Liver (tissue), 9 donors: Measurements from ENCODE around the gene RNFT2. TPM values are rescaled to one million over a fixed set of nuclear protein-coding genes. Genes with fewer than 3 reads are reported as not detected.

Source experiments
- DNase-seq: peaks from one replicate; pipeline ENCODE4 v3.0.0-alpha.2; 2017; ENCODE audit warnings: low spot score
- H3K27ac ChIP-seq, 2 donors: one replicate each; pipeline ENCODE4 v1.7.0; 2013; ENCODE audit warnings: inconsistent platforms in 2 of 2, low read length in 2 of 2, control low read depth in 1 of 2, low read depth in 1 of 2, mild to moderate bottlenecking in 1 of 2
- H3K27me3 ChIP-seq, 4 donors: one replicate each; pipeline versions ENCODE4 v1.6.1 to v1.7.0; 2013; ENCODE audit warnings: low read length in 3 of 4, inconsistent platforms in 1 of 4, mild to moderate bottlenecking in 1 of 4, moderate library complexity in 1 of 4; ENCODE audit not compliant: control insufficient read depth in 4 of 4, insufficient read depth in 4 of 4
- H3K36me3 ChIP-seq, 4 donors: one replicate each; pipeline versions ENCODE4 v1.6.1 to v1.7.0; 2013; ENCODE audit warnings: low read length in 3 of 4, mild to moderate bottlenecking in 3 of 4, low read depth in 1 of 4, moderate library complexity in 1 of 4; ENCODE audit not compliant: control insufficient read depth in 4 of 4, insufficient read depth in 3 of 4
- H3K4me1 ChIP-seq, 4 donors: one replicate each; pipeline versions ENCODE4 v1.6.1 to v1.7.0; 2013; ENCODE audit warnings: low read length in 3 of 4, mild to moderate bottlenecking in 3 of 4, moderate library complexity in 1 of 4; ENCODE audit not compliant: control insufficient read depth in 4 of 4, insufficient read depth in 4 of 4
- H3K4me3 ChIP-seq, 3 donors: one replicate each; pipeline versions ENCODE4 v1.6.1 to v1.7.0; 2013; ENCODE audit warnings: low read length in 3 of 3, control low read depth in 1 of 3, low read depth in 1 of 3, mild to moderate bottlenecking in 1 of 3
- H3K9ac ChIP-seq, 2 donors: one replicate each; pipeline ENCODE4 v1.7.0; 2013; ENCODE audit warnings: low read length in 2 of 2, mild to moderate bottlenecking in 2 of 2, moderate library complexity in 2 of 2, control low read depth in 1 of 2, low read depth in 1 of 2
- H3K9me3 ChIP-seq, 4 donors: one replicate each; pipeline versions ENCODE4 v1.6.1 to v1.7.0; 2013; ENCODE audit warnings: low read length in 3 of 4; ENCODE audit not compliant: control insufficient read depth in 4 of 4
- EGR1 ChIP-seq, 2 donors: IDR thresholded peaks; 2 replicates each; pipeline ENCODE4 v1.6.1; 2016 to 2018; ENCODE audit warnings: antibody characterized with exemption in 2 of 2, low read depth in 2 of 2
- FOXA1 ChIP-seq: IDR thresholded peaks from 2 replicates; pipeline ENCODE4 v1.6.1; 2016; ENCODE audit warnings: antibody characterized with exemption
- FOXA2 ChIP-seq: IDR thresholded peaks from 2 replicates; pipeline ENCODE4 v1.6.1; 2016; ENCODE audit warnings: antibody characterized with exemption
- GABPA ChIP-seq, 2 donors: IDR thresholded peaks in 1 of 2; conservative IDR thresholded peaks in 1 of 2; 2 replicates each; pipeline ENCODE4 v1.6.1; 2016; ENCODE audit warnings: antibody characterized with exemption in 2 of 2, mild to moderate bottlenecking in 1 of 2, moderate library complexity in 1 of 2
- HNF4A ChIP-seq, 2 donors: conservative IDR thresholded peaks; 2 replicates each; pipeline ENCODE4 v1.6.1; 2016; ENCODE audit warnings: antibody characterized with exemption in 2 of 2, mild to moderate bottlenecking in 2 of 2
- HNF4G ChIP-seq: IDR thresholded peaks from 2 replicates; pipeline ENCODE4 v1.6.1; 2016; ENCODE audit warnings: antibody characterized with exemption
- JUND ChIP-seq, 2 donors: IDR thresholded peaks; 2 replicates each; pipeline ENCODE4 v1.6.1; 2016; ENCODE audit warnings: antibody characterized with exemption in 2 of 2
- RAD21 ChIP-seq, 2 donors: IDR thresholded peaks; 2 replicates each; pipeline ENCODE4 v1.6.1; 2016; ENCODE audit warnings: antibody characterized with exemption in 2 of 2, mild to moderate bottlenecking in 2 of 2
- RXRA ChIP-seq, 2 donors: IDR thresholded peaks; 2 replicates each; pipeline ENCODE4 v1.6.1; 2017 to 2018; ENCODE audit warnings: antibody characterized with exemption in 2 of 2, mild to moderate bottlenecking in 1 of 2
- SP1 ChIP-seq: IDR thresholded peaks from 2 replicates; pipeline ENCODE4 v1.6.1; 2018; ENCODE audit warnings: antibody characterized with exemption, mild to moderate bottlenecking
- TAF1 ChIP-seq: conservative IDR thresholded peaks from 2 replicates; pipeline ENCODE4 v1.6.1; 2016; ENCODE audit warnings: antibody characterized with exemption, mild to moderate bottlenecking
- YY1 ChIP-seq: IDR thresholded peaks from 2 replicates; pipeline ENCODE4 v1.6.1; 2016; ENCODE audit warnings: antibody characterized with exemption, mild to moderate bottlenecking
- WGBS: extraction: QIAGEN DNeasy Blood & Tissue Kit; methylation state at CpG from one replicate; pipeline ENCODE4 v1.1.7; 2013; 5-methylcytosine and 5-hydroxymethylcytosine counted together
- polyA plus RNA-seq, 2 donors: library from polyadenylated mRNA; stranded (reverse) in 1 of 2; unstranded in 1 of 2; fragments of 200-250 nt in 1 of 2; fragments of >200 nt in 1 of 2; fragmentation: Nextera tagmentation in 1 of 2; extraction: Ambion mirVana in 1 of 2; gene quantifications; one replicate each; pipeline versions ENCODE4 v1.2.1 to v1.2.3, GENCODE V29; 2013 to 2015
- total RNA-seq, 2 donors: library from RNA; depleted of rRNA; stranded (reverse); fragments of >200 nt; gene quantifications; one replicate each; pipeline ENCODE4 v1.2.3, GENCODE V29; 2014
- TF ChIP-seq, protein P1 (sequence below): IDR thresholded peaks from 2 replicates; pipeline ENCODE4 v1.6.1; 2016; ENCODE audit warnings: antibody characterized with exemption
- TF ChIP-seq, protein P2 (sequence below): fragments of 150-350 bp; IDR thresholded peaks from 2 replicates; pipeline ENCODE4 v1.5.1; 2017; ENCODE audit warnings: improper control_type of control experiment, low read depth, low read length; ENCODE audit not compliant: missing input control
- TF ChIP-seq, protein P3 (sequence below): IDR thresholded peaks from 2 replicates; pipeline ENCODE4 v1.6.1; 2016; ENCODE audit warnings: antibody characterized with exemption
- TF ChIP-seq, protein P4 (sequence below): IDR thresholded peaks from 2 replicates; pipeline ENCODE4 v1.6.1; 2016; ENCODE audit warnings: antibody characterized with exemption
- TF ChIP-seq, protein P5 (sequence below): IDR thresholded peaks from 2 replicates; pipeline ENCODE4 v1.6.1; 2016; ENCODE audit warnings: antibody characterized with exemption, mild to moderate bottlenecking
- donor health status: healthy.
- donor health status: healthy.
- donor health status: healthy.
- donor health status: healthy.
- donor health status: healthy.

The RNFT2 gene
- total and polyA plus RNA-seq, 4 donors: 0.13 to 1.4 (median 0.19) TPM

DNA sequence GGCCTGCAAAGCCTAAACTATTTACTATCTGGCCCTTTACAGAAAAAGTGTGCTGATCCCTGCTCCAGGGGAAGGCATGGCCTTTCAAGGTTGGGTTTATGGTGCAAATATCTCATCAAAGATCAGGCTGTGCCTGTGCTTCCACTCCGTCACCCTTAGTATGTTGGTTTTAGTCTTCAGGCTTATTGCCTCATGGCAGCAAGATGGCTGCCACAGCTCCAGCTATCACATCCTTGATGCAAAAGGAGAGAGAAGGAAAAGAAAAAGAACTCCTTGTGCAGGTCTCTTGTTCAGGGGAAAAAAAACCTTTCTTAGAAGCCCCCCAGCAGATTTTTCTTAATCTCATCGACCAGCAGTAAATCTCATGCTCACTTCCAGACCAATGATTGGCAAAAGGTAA lies 152.2 kb downstream of the RNFT2 start:
- peaks cover 0 to 2% (median 0%) of the 10 kb centered on the region in 4 donors for H3K9me3 ChIP-seq
- DNase-seq: no peak
- no peak overlapping the region for H3K27ac ChIP-seq
- H3K36me3 ChIP-seq: no peaks in the 10 kb centered on the region
- peaks cover 0 to 6% (median 3%) of the 10 kb centered on the region in 4 donors for H3K4me1 ChIP-seq
- H3K9ac ChIP-seq: no peak overlapping the region
- WGBS: 94% methylated on average over 2 of the region's 2 CpGs
- TF ChIP-seq, protein P1, sequence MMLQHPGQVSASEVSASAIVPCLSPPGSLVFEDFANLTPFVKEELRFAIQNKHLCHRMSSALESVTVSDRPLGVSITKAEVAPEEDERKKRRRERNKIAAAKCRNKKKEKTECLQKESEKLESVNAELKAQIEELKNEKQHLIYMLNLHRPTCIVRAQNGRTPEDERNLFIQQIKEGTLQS: no peak
- TF ChIP-seq JUND (IDR thresholded peaks at IDR 0.05) (no peak), RXRA (IDR thresholded peaks at IDR 0.05) (no peak), RAD21 (IDR thresholded peaks at IDR 0.05) (no peak), HNF4A (conservative IDR thresholded peaks at IDR 0.05) (no peak), HNF4G (no peak), SP1 (no peak), FOXA1 (no peak), GABPA (IDR thresholded peaks at IDR 0.05 in 1 of 2, conservative IDR thresholded peaks at IDR 0.05 in 1 of 2) (no peak), EGR1 (IDR thresholded peaks at IDR 0.05; ENCODE audit: low read depth in 2 of 2) (no peak), YY1 (no peak), TAF1 (no peak)
- TF ChIP-seq, protein P2, sequence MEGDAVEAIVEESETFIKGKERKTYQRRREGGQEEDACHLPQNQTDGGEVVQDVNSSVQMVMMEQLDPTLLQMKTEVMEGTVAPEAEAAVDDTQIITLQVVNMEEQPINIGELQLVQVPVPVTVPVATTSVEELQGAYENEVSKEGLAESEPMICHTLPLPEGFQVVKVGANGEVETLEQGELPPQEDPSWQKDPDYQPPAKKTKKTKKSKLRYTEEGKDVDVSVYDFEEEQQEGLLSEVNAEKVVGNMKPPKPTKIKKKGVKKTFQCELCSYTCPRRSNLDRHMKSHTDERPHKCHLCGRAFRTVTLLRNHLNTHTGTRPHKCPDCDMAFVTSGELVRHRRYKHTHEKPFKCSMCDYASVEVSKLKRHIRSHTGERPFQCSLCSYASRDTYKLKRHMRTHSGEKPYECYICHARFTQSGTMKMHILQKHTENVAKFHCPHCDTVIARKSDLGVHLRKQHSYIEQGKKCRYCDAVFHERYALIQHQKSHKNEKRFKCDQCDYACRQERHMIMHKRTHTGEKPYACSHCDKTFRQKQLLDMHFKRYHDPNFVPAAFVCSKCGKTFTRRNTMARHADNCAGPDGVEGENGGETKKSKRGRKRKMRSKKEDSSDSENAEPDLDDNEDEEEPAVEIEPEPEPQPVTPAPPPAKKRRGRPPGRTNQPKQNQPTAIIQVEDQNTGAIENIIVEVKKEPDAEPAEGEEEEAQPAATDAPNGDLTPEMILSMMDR: no peak
- TF ChIP-seq, protein P3, sequence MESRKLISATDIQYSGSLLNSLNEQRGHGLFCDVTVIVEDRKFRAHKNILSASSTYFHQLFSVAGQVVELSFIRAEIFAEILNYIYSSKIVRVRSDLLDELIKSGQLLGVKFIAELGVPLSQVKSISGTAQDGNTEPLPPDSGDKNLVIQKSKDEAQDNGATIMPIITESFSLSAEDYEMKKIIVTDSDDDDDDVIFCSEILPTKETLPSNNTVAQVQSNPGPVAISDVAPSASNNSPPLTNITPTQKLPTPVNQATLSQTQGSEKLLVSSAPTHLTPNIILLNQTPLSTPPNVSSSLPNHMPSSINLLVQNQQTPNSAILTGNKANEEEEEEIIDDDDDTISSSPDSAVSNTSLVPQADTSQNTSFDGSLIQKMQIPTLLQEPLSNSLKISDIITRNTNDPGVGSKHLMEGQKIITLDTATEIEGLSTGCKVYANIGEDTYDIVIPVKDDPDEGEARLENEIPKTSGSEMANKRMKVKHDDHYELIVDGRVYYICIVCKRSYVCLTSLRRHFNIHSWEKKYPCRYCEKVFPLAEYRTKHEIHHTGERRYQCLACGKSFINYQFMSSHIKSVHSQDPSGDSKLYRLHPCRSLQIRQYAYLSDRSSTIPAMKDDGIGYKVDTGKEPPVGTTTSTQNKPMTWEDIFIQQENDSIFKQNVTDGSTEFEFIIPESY: no peak
- TF ChIP-seq, protein P4, sequence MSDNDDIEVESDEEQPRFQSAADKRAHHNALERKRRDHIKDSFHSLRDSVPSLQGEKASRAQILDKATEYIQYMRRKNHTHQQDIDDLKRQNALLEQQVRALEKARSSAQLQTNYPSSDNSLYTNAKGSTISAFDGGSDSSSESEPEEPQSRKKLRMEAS: no peak
- TF ChIP-seq, protein P5, sequence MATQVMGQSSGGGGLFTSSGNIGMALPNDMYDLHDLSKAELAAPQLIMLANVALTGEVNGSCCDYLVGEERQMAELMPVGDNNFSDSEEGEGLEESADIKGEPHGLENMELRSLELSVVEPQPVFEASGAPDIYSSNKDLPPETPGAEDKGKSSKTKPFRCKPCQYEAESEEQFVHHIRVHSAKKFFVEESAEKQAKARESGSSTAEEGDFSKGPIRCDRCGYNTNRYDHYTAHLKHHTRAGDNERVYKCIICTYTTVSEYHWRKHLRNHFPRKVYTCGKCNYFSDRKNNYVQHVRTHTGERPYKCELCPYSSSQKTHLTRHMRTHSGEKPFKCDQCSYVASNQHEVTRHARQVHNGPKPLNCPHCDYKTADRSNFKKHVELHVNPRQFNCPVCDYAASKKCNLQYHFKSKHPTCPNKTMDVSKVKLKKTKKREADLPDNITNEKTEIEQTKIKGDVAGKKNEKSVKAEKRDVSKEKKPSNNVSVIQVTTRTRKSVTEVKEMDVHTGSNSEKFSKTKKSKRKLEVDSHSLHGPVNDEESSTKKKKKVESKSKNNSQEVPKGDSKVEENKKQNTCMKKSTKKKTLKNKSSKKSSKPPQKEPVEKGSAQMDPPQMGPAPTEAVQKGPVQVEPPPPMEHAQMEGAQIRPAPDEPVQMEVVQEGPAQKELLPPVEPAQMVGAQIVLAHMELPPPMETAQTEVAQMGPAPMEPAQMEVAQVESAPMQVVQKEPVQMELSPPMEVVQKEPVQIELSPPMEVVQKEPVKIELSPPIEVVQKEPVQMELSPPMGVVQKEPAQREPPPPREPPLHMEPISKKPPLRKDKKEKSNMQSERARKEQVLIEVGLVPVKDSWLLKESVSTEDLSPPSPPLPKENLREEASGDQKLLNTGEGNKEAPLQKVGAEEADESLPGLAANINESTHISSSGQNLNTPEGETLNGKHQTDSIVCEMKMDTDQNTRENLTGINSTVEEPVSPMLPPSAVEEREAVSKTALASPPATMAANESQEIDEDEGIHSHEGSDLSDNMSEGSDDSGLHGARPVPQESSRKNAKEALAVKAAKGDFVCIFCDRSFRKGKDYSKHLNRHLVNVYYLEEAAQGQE: no peak
- H3K27me3 ChIP-seq: peaks cover 0 to 4% (median 0%) of the 10 kb centered on the region in 4 donors
- no peak overlapping the region for H3K4me3 ChIP-seq

DNA sequence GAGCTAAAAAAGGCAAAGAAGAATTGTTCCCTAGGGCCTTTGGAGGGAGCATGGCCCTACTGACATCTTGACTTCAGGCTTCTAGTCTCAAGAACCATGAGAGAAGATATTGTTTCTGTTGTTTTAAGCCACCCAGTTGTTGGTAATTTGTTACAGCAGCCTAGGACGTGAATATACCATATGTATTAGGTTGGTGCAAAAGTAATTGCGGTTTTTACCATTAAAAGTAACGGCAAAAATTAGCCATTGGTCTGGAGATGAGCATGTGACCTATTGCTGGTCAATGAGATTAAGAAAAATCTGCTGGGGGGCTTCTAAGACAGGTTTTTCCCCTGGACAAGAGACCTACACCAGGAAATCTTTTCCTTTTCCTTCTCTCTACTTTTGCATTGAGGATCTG lies 152.9 kb downstream of the RNFT2 start:
- TF ChIP-seq, protein P4: no peak
- TF ChIP-seq HNF4G: no peak
- TF ChIP-seq RXRA (IDR thresholded peaks at IDR 0.05): no peak
- no peak for TF ChIP-seq TAF1
- TF ChIP-seq, protein P5: no peak
- TF ChIP-seq YY1: no peak
- TF ChIP-seq FOXA2: no peak
- no peak overlapping the region for H3K9ac ChIP-seq
- DNase-seq: no peak
- H3K4me1 ChIP-seq: peaks cover 0 to 6% (median 3%) of the 10 kb centered on the region in 4 donors
- H3K9me3 ChIP-seq: peaks cover 0 to 2% (median 0%) of the 10 kb centered on the region in 4 donors
- H3K27ac ChIP-seq: no peak overlapping the region
- H3K36me3 ChIP-seq: no peaks in the 10 kb centered on the region
- WGBS: 90% methylated on average over 3 of the region's 3 CpGs
- H3K4me3 ChIP-seq: no peak overlapping the region
- peaks cover 0 to 4% (median 0%) of the 10 kb centered on the region in 4 donors for H3K27me3 ChIP-seq
